Right ventricle myocardium inferior (tissue), 1 donor: ENCODE data around the gene SLC26A3. TPM values are rescaled to one million over a fixed set of nuclear protein-coding genes. Genes with fewer than 3 reads are reported as not detected.

Source experiments
- ATAC-seq: fragments of 200-7000 bp; cut with Tn5 transposase; one replicate; pipeline ENCODE4 v1.9.1; 2020; ENCODE audit warnings: mild to moderate bottlenecking, moderate library complexity
- DNase-seq: peaks from one replicate; pipeline ENCODE4 v3.0.0; 2021; ENCODE audit errors: missing footprints
- intact Hi-C: fragments of 100-400 bp; cut with DNase I; formaldehyde crosslinking; loops from one replicate; pipeline ENCODE4 v1.11.0; 2022
- total RNA-seq: library from RNA; stranded (reverse); fragmentation: NEBNext Ultra II Directional; extraction: Animal tissue kit (Norgen Biotek cat#: 25700); gene quantifications from one replicate; pipeline ENCODE4 v1.2.1, GENCODE V29; 2021
- donor health status: DM: no; HTN: yes; CAD: no; lungs with severe emphysema.

SLC26A3 gene
- total RNA-seq, 1 donor from 2014 or later, result not detected

DNA sequence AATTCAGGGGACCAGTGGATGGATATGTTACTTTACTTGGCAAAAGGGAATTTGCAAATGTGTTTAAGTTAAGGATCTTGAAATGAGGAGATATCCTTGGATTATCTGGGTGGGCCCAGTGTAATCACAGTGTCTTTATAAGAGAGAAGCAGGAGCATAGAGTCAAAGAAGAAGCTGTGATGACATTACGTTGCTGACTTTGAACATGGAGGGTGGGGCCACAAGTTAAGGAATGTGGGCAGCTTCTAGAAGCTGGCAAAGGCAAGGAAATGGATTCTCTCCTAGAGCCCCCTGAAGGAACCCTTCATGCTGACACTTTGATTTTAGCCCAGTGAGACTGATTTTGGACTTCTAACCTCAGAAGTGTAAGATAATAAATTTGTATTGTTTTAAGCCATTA lies 21.8 kb upstream of the SLC26A3 start:
- DNase-seq, result no peak
- no peak for ATAC-seq
- intact Hi-C loops, result no loop called here

DNA sequence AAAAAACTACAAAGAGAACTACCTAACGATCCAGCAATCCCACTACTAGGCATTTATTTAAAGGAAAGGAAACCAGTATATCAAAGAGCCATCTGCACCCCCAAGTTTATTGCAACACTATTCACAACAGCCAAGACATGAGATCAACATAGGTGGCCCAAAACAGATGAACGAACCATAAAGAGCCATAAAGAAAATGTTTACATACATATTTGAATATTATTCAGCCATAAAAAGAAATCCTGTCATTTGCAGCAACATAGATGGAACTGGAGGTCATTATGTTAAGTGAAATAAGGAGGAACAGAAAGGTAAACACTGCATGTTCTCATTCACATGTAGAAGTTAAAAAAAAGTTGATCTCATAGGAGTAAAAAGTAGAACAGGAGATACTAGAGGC lies 15.6 kb upstream of the SLC26A3 start:
- intact Hi-C loops, result no loop called here
- no peak for DNase-seq
- no peak for ATAC-seq

GRCh38 chr7:107816011-107816566 lies 13.1 kb upstream of the SLC26A3 start:
- intact Hi-C loops, result no loop called here

DNA sequence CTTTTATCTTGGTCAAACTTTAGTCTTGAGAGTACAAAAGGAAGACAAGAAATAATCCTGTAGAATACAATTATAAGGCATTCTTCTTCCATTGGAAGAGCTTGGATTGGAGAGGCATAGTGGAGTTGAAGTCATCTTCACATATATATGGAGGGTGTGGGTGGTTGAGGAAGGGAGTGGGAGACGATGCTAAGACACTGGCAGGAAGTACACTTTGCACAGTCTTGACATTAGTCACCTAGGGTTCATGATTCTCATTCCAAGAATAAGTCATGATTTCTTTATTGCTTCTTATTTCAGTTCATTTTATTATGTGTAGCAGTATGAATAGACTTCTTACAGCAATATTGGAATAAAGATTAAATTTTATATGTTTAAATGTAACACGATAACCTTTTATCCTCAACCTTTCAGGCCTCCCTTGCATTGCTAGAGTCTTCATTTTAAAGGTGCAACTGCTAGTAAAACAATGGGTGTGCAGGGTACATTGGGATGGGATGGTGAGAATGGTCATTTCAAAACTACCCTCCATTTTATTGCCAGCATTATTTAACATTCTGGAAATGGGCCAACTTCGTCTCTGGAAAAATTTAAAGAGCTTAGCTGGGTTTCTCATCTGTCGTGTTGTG lies 12.3 kb upstream of the SLC26A3 start:
- no peak for DNase-seq
- intact Hi-C loops, result no loop called here
- no peak for ATAC-seq

More at GRCh38 chr7:107816011-107816566, 13.1 kb upstream of the SLC26A3 start:
- DNase-seq, result no peak
- no peak for ATAC-seq

GRCh38 chr7:107813524-107813923 lies 10.5 kb upstream of the SLC26A3 start:
- intact Hi-C loops, result no loop called here
- ATAC-seq, result no peak
- DNase-seq, result no peak

- no peak for DNase-seq
- intact Hi-C loops, result no loop called here
- ATAC-seq, result no peak
Measured at GRCh38 chr7:107811934-107812333, 8.9 kb upstream of the SLC26A3 start.

GRCh38 chr7:107810626-107811025 lies 7.6 kb upstream of the SLC26A3 start:
- ATAC-seq, result no peak
- intact Hi-C loops, result no loop called here
- DNase-seq, result no peak

DNA sequence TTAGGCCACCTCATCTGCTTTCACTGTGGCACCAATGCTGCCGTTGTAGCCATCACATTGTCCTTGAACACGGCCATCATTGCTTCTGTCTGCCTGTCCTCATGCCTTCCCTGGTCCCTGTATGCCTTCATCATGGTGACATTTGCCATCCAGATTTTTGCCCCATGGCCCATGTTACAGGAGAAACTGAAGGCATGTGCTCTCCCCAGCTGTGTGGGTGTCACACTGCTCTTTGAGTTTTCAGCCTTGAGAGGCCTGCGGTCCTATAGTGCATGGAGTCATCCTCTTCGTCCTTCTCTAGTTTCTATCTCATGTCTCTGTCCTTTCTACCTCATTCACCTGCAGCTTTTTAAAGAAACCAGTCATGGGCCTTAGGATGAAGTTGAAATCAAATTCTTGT lies 6.2 kb upstream of the SLC26A3 start:
- no peak for ATAC-seq
- intact Hi-C loops, result no loop called here

DNA sequence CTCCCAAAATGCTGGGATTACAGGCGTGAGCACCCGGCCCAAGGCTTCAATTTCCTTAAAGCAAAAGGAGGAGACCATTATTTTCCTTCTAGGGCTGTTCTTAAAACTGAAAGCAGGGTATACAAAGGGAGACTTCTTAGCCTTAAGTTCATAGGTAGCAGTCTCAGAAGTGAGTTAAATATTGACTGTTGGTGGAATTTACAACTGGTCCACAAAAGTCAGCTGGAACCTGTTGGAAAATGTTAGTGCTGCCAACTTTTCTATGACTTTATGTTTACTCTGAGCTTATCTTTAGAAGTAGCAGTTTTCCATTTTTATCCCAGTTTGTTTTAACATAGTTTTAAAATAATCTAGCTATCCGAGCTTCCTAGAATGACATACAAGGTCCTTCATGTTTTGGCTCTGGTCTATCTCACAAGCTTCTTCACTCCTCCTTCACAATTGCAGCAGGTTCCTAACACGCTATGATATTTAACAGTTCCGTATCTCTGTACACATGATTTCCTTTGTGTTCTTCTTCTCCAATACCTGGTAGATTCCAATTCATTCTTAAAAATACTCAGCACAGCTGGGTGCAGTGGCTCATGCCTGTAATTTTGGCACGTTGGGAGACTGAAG lies 3.3 kb downstream of the SLC26A3 start:
- no peak for ATAC-seq
- intact Hi-C loops, result no loop called here

More for the DNA sequence above, 6.2 kb upstream of the SLC26A3 start:
- DNase-seq, result no peak

DNA sequence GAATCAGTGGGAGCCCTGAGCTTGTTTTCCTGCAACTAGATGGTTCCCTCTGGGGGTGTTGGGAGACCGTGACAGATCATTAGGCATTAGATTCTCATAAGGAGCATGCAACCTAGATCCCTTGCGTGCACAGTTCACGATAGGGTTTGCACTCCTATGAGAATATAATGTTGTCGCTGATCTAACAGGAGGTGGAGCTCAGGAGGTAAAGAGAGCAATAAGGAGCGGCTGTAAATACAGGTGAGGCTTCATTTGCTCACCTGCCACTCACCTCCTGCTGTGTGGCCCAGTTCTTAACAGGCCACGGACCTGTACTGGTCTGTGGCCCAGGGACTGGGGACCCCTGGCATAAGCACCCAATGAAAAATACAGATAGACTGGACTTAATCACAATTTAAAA lies 10.7 kb downstream of the SLC26A3 start:
- intact Hi-C loops, result no loop called here
- DNase-seq (no peak), ATAC-seq (no peak)

More for the DNA sequence above, 3.3 kb downstream of the SLC26A3 start:
- DNase-seq, result no peak

DNA sequence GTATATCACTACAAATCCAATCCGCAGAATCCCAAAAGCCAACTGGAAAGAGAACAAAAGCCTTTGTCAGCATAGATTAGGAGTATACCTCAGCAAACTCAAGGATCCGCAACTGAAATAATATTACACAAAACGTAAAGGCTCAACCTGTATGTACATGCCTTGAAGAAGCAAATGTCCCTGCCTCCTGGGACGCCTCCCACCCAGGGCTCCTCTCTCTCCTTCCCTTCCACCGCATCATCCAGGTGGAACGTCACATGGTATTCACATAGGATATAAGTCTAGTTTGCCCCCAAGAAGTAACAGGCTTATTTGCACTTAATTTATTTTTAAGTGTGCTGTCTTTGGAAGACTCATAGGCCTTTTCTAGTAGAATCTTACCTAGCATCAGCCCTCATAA lies 13.4 kb downstream of the SLC26A3 start:
- intact Hi-C loops, result no loop called here
- ATAC-seq (no peak), DNase-seq (no peak)

DNA sequence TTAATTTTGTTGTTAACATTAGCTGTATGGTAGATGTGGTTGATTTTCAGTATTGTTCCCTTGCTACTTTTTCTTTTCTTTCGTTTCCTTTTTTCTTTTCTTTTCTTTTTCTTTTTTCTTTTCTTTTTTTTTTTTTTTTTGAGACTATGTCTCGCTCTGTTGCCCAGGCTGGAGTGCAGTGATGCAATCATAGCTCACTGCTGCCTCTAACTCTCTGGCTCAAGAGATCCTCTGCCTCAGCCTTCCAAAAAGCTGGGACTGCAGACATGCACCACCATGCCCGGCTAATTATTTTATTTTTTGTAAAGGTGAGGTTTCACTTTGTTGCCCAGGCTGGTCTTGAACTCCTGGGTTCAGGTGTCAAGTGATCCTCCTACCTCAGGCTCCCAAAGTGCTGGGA lies 14.4 kb downstream of the SLC26A3 start:
- no peak for DNase-seq
- intact Hi-C loops, result no loop called here
- no peak for ATAC-seq

DNA sequence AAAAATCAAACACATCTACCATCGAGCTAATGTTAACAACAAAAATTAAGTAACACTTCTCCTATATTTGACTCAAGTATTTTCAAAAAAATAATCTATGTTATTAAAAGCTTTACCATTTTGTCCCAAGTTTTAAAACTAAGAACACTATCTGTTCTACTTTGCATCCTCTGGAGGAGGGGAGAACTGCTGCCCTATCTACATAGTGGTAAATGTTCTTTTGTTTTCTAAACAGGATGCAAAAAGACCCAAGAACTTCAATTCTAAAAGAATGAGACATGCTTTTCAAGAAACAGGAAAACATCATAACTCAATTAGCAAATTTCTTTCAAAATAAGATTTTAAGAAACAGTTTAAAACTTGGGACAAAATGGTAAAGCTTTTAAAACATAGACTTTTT lies 14.8 kb downstream of the SLC26A3 start:
- intact Hi-C loops, result no loop called here
- DNase-seq (no peak), ATAC-seq (no peak)

DNA sequence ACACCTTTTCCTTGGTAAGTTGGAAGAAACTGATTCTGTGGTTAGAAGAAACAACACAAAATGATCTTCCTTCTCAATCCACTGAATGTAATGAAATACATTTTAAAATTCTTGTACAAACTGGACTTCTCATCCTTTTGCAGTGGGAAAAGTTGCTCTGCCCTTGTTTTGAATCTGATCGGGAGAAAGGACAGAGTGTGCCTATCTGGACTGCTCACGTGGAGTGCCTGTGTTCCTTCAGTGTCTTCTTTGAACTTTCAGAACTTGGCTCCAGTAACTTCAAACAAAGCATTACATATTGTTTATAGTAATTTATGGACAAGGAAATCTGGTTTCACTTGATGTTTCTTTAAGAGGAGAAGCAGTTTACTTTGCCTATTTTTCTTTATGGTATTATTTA lies 17.1 kb downstream of the SLC26A3 start:
- intact Hi-C loops, result no loop called here
- ATAC-seq (no peak), DNase-seq (no peak)

- DNase-seq (no peak), ATAC-seq (no peak)
- intact Hi-C loops, result no loop called here
Measured at GRCh38 chr7:107785170-107785569, 17.9 kb downstream of the SLC26A3 start.

DNA sequence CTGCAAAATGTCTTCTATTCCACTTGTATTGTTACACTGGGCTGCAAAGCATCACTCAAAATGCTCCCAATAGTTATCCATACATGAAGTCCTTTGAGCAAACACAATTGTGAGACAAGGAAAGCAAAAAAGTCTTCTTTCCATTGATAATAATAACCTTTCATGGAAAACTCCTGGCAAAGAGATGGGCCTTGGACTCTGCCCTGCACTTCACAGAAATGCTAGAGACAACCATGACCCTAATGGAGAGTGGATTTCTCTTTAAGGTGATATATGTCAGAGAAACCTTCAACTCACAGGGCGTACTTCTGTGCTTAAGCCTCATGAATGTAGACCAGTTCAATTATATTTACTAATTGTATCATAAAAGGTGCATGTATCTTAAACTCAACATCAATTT lies 19.4 kb downstream of the SLC26A3 start:
- intact Hi-C loops, result no loop called here
- DNase-seq (no peak), ATAC-seq (no peak)

DNA sequence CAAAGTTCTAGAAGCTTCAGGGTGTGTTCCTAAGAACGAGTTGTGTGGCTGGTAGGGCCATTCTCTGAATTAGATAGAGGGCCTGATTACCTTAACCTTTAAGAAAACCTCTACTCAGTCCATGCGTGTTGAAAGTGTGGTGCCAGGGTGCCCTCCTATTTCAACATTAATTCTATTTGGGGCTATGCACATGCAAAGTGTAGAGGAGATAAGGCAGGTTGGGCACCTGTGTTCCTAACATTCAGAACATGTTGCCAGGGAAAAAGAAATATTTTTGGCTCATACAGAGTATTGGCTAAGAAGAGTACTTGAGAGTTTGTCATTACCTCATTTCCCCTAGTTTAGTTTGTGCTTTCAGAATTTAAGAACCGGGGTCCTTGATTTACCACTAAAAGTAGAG lies 20.6 kb downstream of the SLC26A3 start:
- DNase-seq (no peak), ATAC-seq (no peak)
- intact Hi-C loops, result no loop called here

DNA sequence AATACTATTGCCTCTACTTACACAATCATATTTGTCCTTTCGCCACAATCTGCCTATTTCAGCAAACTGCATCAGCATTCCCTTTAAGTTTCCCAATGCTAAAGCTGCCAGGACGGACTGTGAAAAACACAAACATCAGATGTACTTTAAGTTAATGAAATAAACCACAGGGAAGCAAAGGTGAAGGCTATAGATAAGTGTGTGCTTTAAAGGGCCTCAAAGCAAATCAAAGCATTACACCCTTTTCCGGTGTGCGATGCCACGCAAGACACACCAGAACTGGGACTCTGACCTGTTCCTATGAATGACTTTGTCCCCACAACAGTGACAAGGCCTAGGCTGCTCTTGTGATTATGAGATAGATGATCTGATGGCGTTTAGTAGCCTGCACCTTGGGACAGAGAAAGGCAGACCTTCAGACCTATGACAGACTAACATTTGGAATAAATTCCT lies 23.4 kb downstream of the SLC26A3 start:
- ATAC-seq, result no peak
- no peak for DNase-seq
- intact Hi-C loops, result no loop called here

GRCh38 chr7:107778283-107778682 lies 24.7 kb downstream of the SLC26A3 start:
- no peak for DNase-seq
- no peak for ATAC-seq
- intact Hi-C loops, result no loop called here

DNA sequence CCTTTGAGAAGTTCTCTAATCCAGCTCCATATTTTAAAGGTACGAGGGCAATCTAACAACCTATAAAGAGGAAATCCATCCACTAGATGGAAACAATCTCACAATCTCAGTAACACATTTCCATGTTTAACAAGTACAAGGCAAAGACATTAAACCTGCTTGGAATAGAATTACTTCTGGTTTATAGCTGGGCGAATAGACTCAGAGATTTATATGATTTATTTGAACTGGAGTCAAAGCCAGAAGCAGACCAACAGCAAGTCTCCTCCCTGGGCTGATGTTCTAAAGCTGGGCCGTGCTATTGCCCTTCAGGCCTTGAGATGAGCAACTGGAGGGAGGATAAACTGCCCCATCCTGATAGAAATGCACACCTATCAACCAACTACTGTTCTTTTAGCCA lies 25.3 kb downstream of the SLC26A3 start:
- ATAC-seq, result no peak
- intact Hi-C loops, result no loop called here
- DNase-seq, result no peak

- intact Hi-C loops, result no loop called here
- ATAC-seq, result no peak
Measured at GRCh38 chr7:107773027-107773426, 30.0 kb downstream of the SLC26A3 start.

More at GRCh38 chr7:107773027-107773426, 30.0 kb downstream of the SLC26A3 start:
- DNase-seq, result no peak
